Neuronal stem cell (in vitro differentiated cells): ENCODE measurements around the gene MLN.

ENCODE experiments used
- DNase-seq: peaks from one replicate; pipeline ENCODE4 v3.0.0-alpha.2; 2013; ENCODE audit warnings: low spot score
- H2AFZ ChIP-seq: one replicate; pipeline ENCODE4 v1.6.1; 2013; ENCODE audit warnings: mild to moderate bottlenecking, low read length, inconsistent platforms
- H2AK5ac ChIP-seq: 2 replicates; pipeline ENCODE4 v1.6.1; 2013; ENCODE audit warnings: low read depth, mild to moderate bottlenecking, inconsistent platforms, low read length, moderate library complexity, mixed read lengths
- H2BK120ac ChIP-seq: 2 replicates; pipeline ENCODE4 v1.6.1; 2013; ENCODE audit warnings: low read depth, mild to moderate bottlenecking, inconsistent platforms, low read length, moderate library complexity, mixed read lengths
- H2BK12ac ChIP-seq: one replicate; pipeline ENCODE4 v1.6.1; 2013; ENCODE audit warnings: low read length, inconsistent platforms
- H2BK15ac ChIP-seq: 2 replicates; pipeline ENCODE4 v1.6.1; 2013; ENCODE audit warnings: mild to moderate bottlenecking, low read length, inconsistent platforms, mixed read lengths
- H2BK5ac ChIP-seq: one replicate; pipeline ENCODE4 v1.6.1; 2013; ENCODE audit warnings: inconsistent platforms, mild to moderate bottlenecking, low read length, moderate library complexity
- H3K14ac ChIP-seq: one replicate; pipeline ENCODE4 v1.6.1; 2013; ENCODE audit warnings: low read length, inconsistent platforms
- H3K18ac ChIP-seq: 2 replicates; pipeline ENCODE4 v1.6.1; 2013; ENCODE audit warnings: low read length, inconsistent platforms
- H3K23ac ChIP-seq: 2 replicates; pipeline ENCODE4 v1.6.1; 2013; ENCODE audit warnings: low read depth, mild to moderate bottlenecking, mixed read lengths, low read length, inconsistent platforms; ENCODE audit not compliant: poor library complexity
- H3K27ac ChIP-seq: replicated peaks from 3 replicates; pipeline ENCODE4 v1.5.1; 2013; ENCODE audit warnings: low read length, inconsistent platforms
- H3K27me3 ChIP-seq, 3 experiments: 2 replicates each; pipeline ENCODE4 v1.6.1; 2013; ENCODE audit warnings: low read length in 3 of 3, mild to moderate bottlenecking in 2 of 3, inconsistent platforms in 1 of 3, low read depth in 1 of 3, mixed read lengths in 1 of 3, moderate library complexity in 1 of 3; ENCODE audit not compliant: control insufficient read depth in 3 of 3, insufficient read depth in 3 of 3
- H3K36me3 ChIP-seq, 2 donors: replicated peaks in 1 of 2; 2 replicates each; pipeline ENCODE4 v1.6.1; 2013; ENCODE audit warnings: low read length in 2 of 2; ENCODE audit not compliant: control insufficient read depth in 2 of 2, insufficient read depth in 2 of 2
- H3K4ac ChIP-seq: 2 replicates; pipeline ENCODE4 v1.6.1; 2013; ENCODE audit warnings: inconsistent platforms, mild to moderate bottlenecking, low read length, moderate library complexity
- H3K4me1 ChIP-seq, 2 donors: 1 replicate in 1 of 2; 2 replicates in 1 of 2; pipeline ENCODE4 v1.6.1; 2013; ENCODE audit warnings: low read length in 2 of 2, low read depth in 1 of 2; ENCODE audit not compliant: control insufficient read depth in 2 of 2, insufficient read depth in 1 of 2
- H3K4me2 ChIP-seq: one replicate; pipeline ENCODE4 v1.6.1; 2013; ENCODE audit warnings: mild to moderate bottlenecking, low read length, inconsistent platforms; ENCODE audit not compliant: insufficient read depth, poor library complexity, severe bottlenecking
- H3K4me3 ChIP-seq, 2 donors: 2 replicates each; pipeline ENCODE4 v1.5.1; 2013; ENCODE audit warnings: low read length in 2 of 2, mild to moderate bottlenecking in 2 of 2, inconsistent platforms in 1 of 2, moderate library complexity in 1 of 2
- H3K79me1 ChIP-seq: one replicate; pipeline ENCODE4 v1.6.1; 2013; ENCODE audit warnings: low read depth, mild to moderate bottlenecking, inconsistent platforms, low read length, moderate library complexity
- H3K9ac ChIP-seq: one replicate; pipeline ENCODE4 v1.6.1; 2013; ENCODE audit warnings: mild to moderate bottlenecking, low read depth, low read length, inconsistent platforms; ENCODE audit not compliant: poor library complexity
- H3K9me3 ChIP-seq, 2 donors: replicated peaks in 1 of 2; 2 replicates each; pipeline versions ENCODE3 to v1.6.1; 2013; ENCODE audit warnings: low read length in 2 of 2, mild to moderate bottlenecking in 2 of 2, inconsistent platforms in 1 of 2, low read depth in 1 of 2, mixed read lengths in 1 of 2, moderate library complexity in 1 of 2; ENCODE audit not compliant: control insufficient read depth in 2 of 2, insufficient read depth in 1 of 2
- H4K8ac ChIP-seq: one replicate; pipeline ENCODE4 v1.6.1; 2013; ENCODE audit warnings: low read depth, mild to moderate bottlenecking, inconsistent platforms, low read length, moderate library complexity
- H4K91ac ChIP-seq: one replicate; pipeline ENCODE4 v1.6.1; 2013; ENCODE audit warnings: low read length, low read depth, mild to moderate bottlenecking, inconsistent platforms; ENCODE audit not compliant: poor library complexity
- WGBS, 2 donors: extraction: QIAGEN DNeasy Blood & Tissue Kit; methylation state at CpG; one replicate each; pipeline ENCODE4 v1.1.7; 2013; ENCODE audit warnings: missing lambda C conversion rate in 2 of 2, mixed read lengths in 1 of 2; ENCODE audit not compliant: insufficient read length in 2 of 2, insufficient replicate concordance in 1 of 2; ENCODE audit errors: extremely low coverage in 2 of 2; 5-methylcytosine and 5-hydroxymethylcytosine counted together

The MLN gene

DNA sequence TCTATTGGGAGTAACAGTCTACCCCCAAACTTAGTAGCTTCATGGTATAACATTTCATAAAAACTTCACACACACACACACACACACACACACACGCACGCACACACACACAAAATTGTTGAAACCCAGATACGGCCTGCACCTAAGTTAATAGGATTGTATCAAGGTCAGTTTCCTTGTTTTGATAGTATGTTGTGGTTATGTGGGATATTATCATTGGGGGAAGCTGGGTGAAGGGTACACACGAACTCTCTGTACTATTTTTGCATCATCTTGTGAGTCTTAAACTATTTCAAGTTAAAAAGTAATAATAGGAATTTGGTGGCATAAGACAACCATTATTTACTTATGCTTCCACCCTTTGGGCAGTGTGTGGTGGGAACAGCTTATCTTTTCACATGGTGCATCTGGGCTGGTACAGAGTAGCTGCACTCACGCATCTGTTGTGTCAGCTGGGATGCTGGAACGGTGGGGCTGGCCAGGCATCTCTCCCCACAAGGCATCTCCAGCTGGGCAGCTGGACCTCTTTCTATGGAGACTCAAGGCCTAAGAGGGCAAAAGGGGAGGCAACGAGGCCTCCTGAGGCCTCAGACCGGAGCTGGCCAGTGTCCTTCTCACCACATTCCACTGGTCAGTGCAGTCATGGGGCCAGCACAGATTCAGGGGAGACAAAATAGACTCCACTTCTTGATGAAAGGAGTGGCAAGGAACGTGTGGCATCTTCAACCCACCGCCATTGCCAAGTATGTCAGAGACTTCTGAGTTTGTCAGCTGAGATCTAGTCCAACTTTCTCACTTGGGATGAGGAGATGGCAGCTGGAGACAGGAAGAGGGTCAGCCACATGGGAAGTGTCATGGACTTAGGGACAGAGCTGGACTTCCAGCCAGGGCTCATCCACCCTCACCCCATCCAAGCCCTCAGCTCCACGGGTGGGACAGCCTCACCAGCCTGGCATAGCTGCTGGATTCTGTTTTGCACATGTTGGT lies 36.6 kb downstream of the MLN start:
- Histone ChIP-seq H3K36me3 (peaks cover 0 to 2% of the 10 kb centered on the region in 2 donors), H4K8ac (no peak overlapping the region), H3K4ac (no peak overlapping the region), H3K23ac (no peak overlapping the region), H3K27ac (no peak overlapping the region), H2BK120ac (no peak overlapping the region), H3K4me1 (peaks cover 10 to 12% of the 10 kb centered on the region in 2 donors), H3K27me3 (peaks cover 0 to 4% (median 0%) of the 10 kb centered on the region in 3 experiments), H2BK12ac (no peak overlapping the region), H4K91ac (no peak overlapping the region), H3K79me1 (no peaks in the 10 kb centered on the region), H2BK15ac (no peak overlapping the region), H2AK5ac (no peak overlapping the region), H3K18ac (no peak overlapping the region), H3K4me2 (no peak overlapping the region), H2BK5ac (no peak overlapping the region), H3K9ac (no peak overlapping the region), H3K14ac (no peak overlapping the region), H3K4me3 (no peak overlapping the region), H3K9me3 (no peaks in the 10 kb centered on the region), H2AFZ (no peak overlapping the region)
- DNase-seq = no peak
- no CpG with 5 or more reads among the region's 11 CpGs for WGBS, 2 donors

DNA sequence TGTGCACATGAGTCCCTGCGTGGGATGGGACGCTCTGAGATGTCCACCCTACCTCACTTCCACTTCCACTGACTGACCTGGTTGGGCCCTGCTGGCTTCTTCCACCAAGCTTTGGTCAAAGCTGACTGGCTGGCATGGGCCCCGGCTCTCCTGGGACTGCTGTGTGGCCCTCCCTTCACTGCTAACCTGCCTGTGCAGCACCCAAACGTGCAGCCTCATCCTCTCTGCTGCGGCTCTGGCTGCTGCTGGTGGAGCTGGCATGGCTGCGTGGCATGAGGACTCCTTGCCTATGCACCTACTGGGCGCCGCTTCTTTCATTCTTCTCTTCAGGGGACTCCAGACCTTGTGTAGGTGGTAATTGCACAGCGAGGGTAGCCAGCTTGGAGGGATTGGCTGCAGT lies 38.4 kb downstream of the MLN start:
- H2AFZ ChIP-seq = no peak overlapping the region
- no peak overlapping the region for H4K8ac ChIP-seq
- no peak overlapping the region for H2AK5ac ChIP-seq
- no peak overlapping the region for H2BK5ac ChIP-seq
- H3K9me3 ChIP-seq = no peaks in the 10 kb centered on the region
- no peaks in the 10 kb centered on the region for H3K36me3 ChIP-seq
- no peak overlapping the region for H3K27ac ChIP-seq
- no peak overlapping the region for H3K4me2 ChIP-seq
- H3K14ac ChIP-seq = no peak overlapping the region
- H3K27me3 ChIP-seq = peaks cover 0 to 4% (median 0%) of the 10 kb centered on the region in 3 experiments
- no peak overlapping the region for H2BK12ac ChIP-seq
- no peak overlapping the region for H3K23ac ChIP-seq
- DNase-seq = no peak
- no peak overlapping the region for H4K91ac ChIP-seq
- H3K4me3 ChIP-seq = no peak overlapping the region
- no peak overlapping the region for H3K9ac ChIP-seq
- H3K18ac ChIP-seq = peak overlapping the region; percentile 80
- H3K4me1 ChIP-seq = peaks cover 8 to 12% of the 10 kb centered on the region in 2 donors
- no CpG with 5 or more reads among the region's 9 CpGs for WGBS, 2 donors
- no peak overlapping the region for H2BK15ac ChIP-seq
- no peaks in the 10 kb centered on the region for H3K79me1 ChIP-seq
- H2BK120ac ChIP-seq = no peak overlapping the region
- no peak overlapping the region for H3K4ac ChIP-seq

DNA sequence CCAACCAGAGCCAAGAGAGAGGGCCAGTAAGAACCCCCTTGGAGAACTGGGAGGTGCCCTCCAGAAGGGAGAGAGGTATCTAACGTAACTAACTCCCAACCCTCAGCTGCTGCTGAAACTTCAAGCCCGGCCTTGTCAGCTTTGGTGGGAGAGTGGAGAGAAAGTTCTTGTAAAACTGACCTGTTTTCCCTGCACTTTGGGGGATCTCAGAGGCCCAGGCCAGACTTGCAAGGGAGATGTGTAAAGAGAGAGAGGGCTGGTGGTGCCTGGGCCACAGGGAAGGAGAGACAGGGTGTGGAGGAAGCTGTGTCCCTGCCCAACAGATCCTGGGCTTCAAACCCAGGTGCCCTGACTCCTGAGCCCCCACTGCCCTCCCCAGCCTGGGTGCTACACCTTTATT lies 39.8 kb downstream of the MLN start:
- peaks cover 0 to 4% (median 0%) of the 10 kb centered on the region in 3 experiments for H3K27me3 ChIP-seq
- no peak overlapping the region for H3K4me2 ChIP-seq
- H3K4me1 ChIP-seq = peaks cover 9 to 10% of the 10 kb centered on the region in 2 donors
- no peaks in the 10 kb centered on the region for H3K36me3 ChIP-seq
- no peak overlapping the region for H3K27ac ChIP-seq
- no peak overlapping the region for H2AK5ac ChIP-seq
- H3K79me1 ChIP-seq = no peaks in the 10 kb centered on the region
- H4K91ac ChIP-seq = no peak overlapping the region
- no peak overlapping the region for H2BK120ac ChIP-seq
- H3K4me3 ChIP-seq = no peak overlapping the region
- H3K9ac ChIP-seq = peak overlapping the region; percentile 4
- no peak overlapping the region for H3K18ac ChIP-seq
- H2BK5ac ChIP-seq = no peak overlapping the region
- H3K4ac ChIP-seq = no peak overlapping the region
- no CpG with 5 or more reads among the region's 2 CpGs for WGBS, 2 donors
- H3K14ac ChIP-seq = no peak overlapping the region
- no peak overlapping the region for H4K8ac ChIP-seq
- no peak overlapping the region for H2BK12ac ChIP-seq
- no peak for DNase-seq
- no peak overlapping the region for H2BK15ac ChIP-seq
- no peak overlapping the region for H3K23ac ChIP-seq
- H2AFZ ChIP-seq = no peak overlapping the region
- no peaks in the 10 kb centered on the region for H3K9me3 ChIP-seq

DNA sequence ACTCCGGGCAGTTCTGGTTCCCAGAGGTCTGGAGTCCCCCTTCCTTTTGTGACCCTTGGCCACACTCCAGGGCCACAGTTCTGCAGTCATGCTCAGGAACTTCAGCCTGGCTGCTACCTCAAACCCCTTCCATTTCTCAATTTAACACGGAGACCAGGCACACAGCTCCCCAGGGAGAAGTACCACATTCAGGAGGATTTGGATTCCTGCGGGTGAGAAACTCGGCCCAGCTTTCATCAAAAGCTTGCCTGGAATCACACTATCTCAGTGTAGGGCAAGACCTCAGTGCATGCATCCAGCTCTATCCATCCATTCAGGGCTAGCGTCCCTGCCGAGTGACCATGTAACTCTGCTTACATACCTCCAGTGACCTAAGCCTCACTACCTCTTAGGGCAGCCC lies 40.3 kb downstream of the MLN start:
- H3K4me2 ChIP-seq = no peak overlapping the region

More for the DNA sequence above, 40.3 kb downstream of the MLN start:
- H3K14ac ChIP-seq = no peak overlapping the region
- peaks cover 0 to 4% (median 0%) of the 10 kb centered on the region in 3 experiments for H3K27me3 ChIP-seq
- H3K27ac ChIP-seq = no peak overlapping the region
- no peaks in the 10 kb centered on the region for H3K79me1 ChIP-seq
- no peak overlapping the region for H4K8ac ChIP-seq
- no peak overlapping the region for H3K4me3 ChIP-seq
- peak overlapping the region; percentile 64 for H2AK5ac ChIP-seq
- H3K4ac ChIP-seq = no peak overlapping the region
- WGBS, 2 donors = no CpG with 5 or more reads among the region's 6 CpGs
- peaks cover 9 to 10% of the 10 kb centered on the region in 2 donors for H3K4me1 ChIP-seq
- H2BK15ac ChIP-seq = no peak overlapping the region
- no peaks in the 10 kb centered on the region for H3K36me3 ChIP-seq
- no peak overlapping the region for H4K91ac ChIP-seq
- H3K18ac ChIP-seq = no peak overlapping the region
- DNase-seq = no peak
- no peak overlapping the region for H2AFZ ChIP-seq
- H3K9ac ChIP-seq = no peak overlapping the region
- no peak overlapping the region for H3K23ac ChIP-seq
- H3K9me3 ChIP-seq = no peaks in the 10 kb centered on the region
- H2BK5ac ChIP-seq = no peak overlapping the region
- H2BK12ac ChIP-seq = no peak overlapping the region
- no peak overlapping the region for H2BK120ac ChIP-seq
